GM10248 (cell line): ENCODE data around the gene DYNC2LI1.

Source experiments
- CTCF ChIA-PET: fragments of 300-600 bp; sonication (Branson Sonifier 250); formaldehyde crosslinking; extraction: SDS; loops from one replicate; lab custom pipeline; 2021; ENCODE audit warnings: antibody characterized with exemption; lab: Yijun Ruan, JAX
- POLR2A ChIA-PET: fragments of 350-650 bp; sonication (Branson Sonifier 250); formaldehyde crosslinking; extraction: SDS; loops from one replicate; lab custom pipeline; 2020; ENCODE audit warnings: antibody characterized with exemption; lab: Yijun Ruan, JAX
- DNase-seq: peaks from one replicate; pipeline ENCODE4 v3.0.0; 2012; ENCODE audit errors: extremely low spot score
- TF ChIP-seq, protein P1 (sequence below): IDR thresholded peaks from 2 replicates; pipeline ENCODE4 v1.5.1; 2012; ENCODE audit warnings: mild to moderate bottlenecking, low read depth; ENCODE audit errors: extremely low read depth, missing control alignments, control extremely low read depth

DYNC2LI1 gene

DNA sequence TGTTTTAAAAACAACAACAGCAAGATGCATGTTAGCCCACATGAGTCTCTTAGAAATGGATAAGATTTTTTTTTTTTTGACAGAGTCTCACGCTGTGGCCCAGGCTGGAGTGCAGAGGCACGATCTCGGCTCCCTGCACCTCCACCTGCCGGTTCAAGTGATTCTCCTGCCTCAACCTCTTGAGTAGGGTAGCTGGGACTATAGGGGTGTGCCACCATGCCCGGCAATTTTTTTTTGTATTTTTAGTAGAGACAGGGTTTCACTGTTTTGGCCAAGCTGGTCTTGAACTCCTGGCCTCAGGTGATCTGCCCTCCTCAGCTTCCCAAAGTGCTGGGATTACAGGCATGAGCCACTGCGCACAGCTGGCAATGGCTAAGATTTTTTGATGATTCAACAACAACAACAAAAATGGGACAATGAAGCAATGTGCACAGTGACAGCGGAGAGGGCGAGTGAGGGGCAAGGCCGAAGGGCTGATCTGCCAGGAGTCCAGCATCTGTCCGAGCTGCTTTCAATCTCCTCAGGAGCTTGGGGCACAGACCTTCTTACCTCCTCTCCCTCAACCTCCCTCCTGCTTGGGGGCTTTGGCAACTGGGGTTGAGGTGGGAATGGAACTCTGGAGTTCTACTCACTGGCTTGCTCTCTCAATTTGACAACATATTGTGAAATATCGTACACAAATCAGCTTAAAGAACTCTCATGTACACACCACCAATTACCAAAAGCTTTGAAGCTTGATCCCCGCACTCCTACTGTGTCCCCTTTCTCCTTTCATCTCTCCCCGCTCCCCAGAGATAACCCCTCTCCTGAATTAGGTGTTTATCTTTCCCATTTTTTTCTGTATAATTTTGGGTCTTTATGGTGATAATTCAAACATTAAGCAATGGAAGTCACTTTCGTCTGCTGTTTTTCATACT is 68.4 kb downstream of the DYNC2LI1 start:
- CTCF ChIA-PET: interaction anchor here (0.6 kb wide), 1 partner anchor 635 kb away, joined by 3 read pairs; no protein-coding TSS in a partner anchor

GRCh38 chr2:43842866-43843226 is 69.0 kb downstream of the DYNC2LI1 start:
- ChIA-PET CTCF (no interaction called here), POLR2A (no interaction called here)
- TF ChIP-seq, protein P1, sequence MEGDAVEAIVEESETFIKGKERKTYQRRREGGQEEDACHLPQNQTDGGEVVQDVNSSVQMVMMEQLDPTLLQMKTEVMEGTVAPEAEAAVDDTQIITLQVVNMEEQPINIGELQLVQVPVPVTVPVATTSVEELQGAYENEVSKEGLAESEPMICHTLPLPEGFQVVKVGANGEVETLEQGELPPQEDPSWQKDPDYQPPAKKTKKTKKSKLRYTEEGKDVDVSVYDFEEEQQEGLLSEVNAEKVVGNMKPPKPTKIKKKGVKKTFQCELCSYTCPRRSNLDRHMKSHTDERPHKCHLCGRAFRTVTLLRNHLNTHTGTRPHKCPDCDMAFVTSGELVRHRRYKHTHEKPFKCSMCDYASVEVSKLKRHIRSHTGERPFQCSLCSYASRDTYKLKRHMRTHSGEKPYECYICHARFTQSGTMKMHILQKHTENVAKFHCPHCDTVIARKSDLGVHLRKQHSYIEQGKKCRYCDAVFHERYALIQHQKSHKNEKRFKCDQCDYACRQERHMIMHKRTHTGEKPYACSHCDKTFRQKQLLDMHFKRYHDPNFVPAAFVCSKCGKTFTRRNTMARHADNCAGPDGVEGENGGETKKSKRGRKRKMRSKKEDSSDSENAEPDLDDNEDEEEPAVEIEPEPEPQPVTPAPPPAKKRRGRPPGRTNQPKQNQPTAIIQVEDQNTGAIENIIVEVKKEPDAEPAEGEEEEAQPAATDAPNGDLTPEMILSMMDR: no peak

More for the DNA sequence above, 68.4 kb downstream of the DYNC2LI1 start:
- peak; percentile 1 for DNase-seq
- POLR2A ChIA-PET: no interaction called here
- TF ChIP-seq, protein P1: no peak

DNA sequence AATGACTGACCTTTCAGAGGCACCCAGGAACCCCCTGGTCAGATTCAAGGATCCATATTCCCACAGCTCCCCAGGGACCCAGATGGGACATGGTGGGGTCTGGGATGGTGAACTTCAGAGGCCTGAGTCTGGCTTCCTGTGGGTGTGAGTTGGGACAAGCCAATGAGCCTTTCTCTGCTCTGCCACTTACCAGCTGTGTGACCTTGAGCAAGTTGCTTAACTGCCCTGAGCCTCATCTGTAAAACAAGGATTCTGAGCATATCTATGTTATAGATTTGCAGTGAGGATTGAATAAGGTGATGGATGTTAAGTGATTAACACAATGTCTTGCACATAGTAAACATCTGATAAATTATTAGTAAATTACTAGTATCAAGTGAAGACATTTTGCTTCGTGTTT is 71.3 kb downstream of the DYNC2LI1 start:
- no peak for DNase-seq
- TF ChIP-seq, protein P1: no peak
- ChIA-PET POLR2A (no interaction called here), CTCF (no interaction called here)

More at GRCh38 chr2:43842866-43843226, 69.0 kb downstream of the DYNC2LI1 start:
- peak; percentile 1 for DNase-seq

DNA sequence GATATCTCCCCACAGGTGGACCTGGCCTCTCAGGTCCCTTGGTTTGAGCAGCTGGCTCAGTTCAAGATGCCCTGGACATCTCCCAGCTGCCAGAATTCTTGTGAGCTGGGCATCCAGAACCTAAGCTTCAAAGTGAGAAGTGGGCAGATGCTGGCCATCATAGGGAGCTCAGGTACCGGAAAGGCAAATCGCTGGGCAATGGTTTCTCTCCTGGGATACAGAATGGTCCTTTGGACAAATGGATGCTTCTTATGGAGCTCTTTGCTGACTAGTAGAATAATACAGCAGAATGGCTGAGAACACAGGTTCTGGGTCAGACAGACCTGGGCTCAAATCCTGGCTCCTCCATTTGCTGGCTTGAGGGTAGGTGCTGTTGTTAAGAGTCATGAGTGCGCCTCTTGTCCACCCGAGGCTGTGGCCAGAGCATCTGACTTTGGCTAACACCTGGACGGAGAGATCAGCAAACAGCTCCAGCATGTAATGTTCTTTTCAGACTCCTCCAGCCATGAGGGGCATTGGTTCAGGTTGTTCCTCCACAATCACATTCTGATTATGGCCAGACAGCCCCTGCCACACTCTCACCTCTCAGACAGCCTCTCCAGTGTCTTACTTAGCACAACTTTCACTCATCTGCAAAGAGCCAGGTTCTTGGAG is 72.4 kb downstream of the DYNC2LI1 start:
- POLR2A ChIA-PET: no interaction called here
- TF ChIP-seq, protein P1: no peak
- peak; percentile 6 for DNase-seq
- CTCF ChIA-PET: no interaction called here

DNA sequence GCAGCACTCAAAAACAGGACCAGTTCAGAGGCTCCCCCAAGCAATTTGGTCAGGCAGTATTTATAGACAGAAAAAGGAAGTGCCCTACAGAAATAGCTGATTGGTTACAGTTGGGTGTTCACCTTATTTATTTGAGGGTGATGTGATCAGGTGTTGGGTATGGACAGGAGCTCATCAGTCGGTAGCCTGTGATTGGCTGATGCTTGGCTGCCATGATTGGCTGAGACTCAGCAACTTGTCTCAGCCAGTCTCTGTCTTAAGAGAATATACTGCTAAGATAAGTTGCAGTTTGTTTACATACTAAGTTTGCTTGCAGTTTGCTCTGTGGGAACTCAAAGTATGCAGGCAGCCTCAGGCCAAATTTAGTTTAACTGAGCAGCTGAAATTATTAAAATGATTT is 74.4 kb downstream of the DYNC2LI1 start:
- ChIA-PET POLR2A (no interaction called here), CTCF (no interaction called here)
- TF ChIP-seq, protein P1: no peak
- peak; percentile 16 for DNase-seq
